ENCODE measurements around the gene CD1C.

DNA sequence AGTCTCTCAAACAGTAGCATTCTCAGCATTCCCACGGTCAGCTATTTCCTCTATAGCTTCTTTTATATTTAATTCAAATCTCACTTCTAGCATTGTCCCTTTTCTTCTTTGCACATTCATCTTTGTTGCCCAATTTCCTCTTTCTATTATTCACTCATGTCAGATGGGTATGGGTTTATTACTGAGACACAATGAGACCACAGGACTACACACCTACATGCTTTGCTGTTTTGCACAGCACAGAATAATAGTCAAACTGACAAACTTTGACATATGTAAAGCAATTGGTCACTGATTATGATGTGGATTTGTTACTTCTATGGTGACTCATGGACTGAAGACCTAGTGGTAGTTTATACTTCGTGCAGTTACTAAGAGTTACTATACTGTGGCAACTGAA is 5.8 kb upstream of the CD1C start:
- no peak for TF ChIP-seq EZH2phosphoT487 (IDR thresholded peaks at IDR 0.05; ENCODE audit: low read depth)
- TF ChIP-seq, protein P1, sequence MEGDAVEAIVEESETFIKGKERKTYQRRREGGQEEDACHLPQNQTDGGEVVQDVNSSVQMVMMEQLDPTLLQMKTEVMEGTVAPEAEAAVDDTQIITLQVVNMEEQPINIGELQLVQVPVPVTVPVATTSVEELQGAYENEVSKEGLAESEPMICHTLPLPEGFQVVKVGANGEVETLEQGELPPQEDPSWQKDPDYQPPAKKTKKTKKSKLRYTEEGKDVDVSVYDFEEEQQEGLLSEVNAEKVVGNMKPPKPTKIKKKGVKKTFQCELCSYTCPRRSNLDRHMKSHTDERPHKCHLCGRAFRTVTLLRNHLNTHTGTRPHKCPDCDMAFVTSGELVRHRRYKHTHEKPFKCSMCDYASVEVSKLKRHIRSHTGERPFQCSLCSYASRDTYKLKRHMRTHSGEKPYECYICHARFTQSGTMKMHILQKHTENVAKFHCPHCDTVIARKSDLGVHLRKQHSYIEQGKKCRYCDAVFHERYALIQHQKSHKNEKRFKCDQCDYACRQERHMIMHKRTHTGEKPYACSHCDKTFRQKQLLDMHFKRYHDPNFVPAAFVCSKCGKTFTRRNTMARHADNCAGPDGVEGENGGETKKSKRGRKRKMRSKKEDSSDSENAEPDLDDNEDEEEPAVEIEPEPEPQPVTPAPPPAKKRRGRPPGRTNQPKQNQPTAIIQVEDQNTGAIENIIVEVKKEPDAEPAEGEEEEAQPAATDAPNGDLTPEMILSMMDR (IDR thresholded peaks at IDR 0.05; ENCODE audit: low read depth, low read length) = no peak
